HG03097 (cell line): Measurements from ENCODE around the gene FNIP2.
"Not testable (repeated sequence)": the region's sequence is repeated elsewhere in the genome, so short reads cannot be mapped to it uniquely, and the experiment has no call there.

Experiments used
- ATAC-seq: cut with Tn5 transposase; IDR thresholded peaks from one replicate; pipeline ENCODE4 v1.9.1; 2021; ENCODE audit not compliant: unreplicated experiment, low FRiP score

The FNIP2 gene

DNA sequence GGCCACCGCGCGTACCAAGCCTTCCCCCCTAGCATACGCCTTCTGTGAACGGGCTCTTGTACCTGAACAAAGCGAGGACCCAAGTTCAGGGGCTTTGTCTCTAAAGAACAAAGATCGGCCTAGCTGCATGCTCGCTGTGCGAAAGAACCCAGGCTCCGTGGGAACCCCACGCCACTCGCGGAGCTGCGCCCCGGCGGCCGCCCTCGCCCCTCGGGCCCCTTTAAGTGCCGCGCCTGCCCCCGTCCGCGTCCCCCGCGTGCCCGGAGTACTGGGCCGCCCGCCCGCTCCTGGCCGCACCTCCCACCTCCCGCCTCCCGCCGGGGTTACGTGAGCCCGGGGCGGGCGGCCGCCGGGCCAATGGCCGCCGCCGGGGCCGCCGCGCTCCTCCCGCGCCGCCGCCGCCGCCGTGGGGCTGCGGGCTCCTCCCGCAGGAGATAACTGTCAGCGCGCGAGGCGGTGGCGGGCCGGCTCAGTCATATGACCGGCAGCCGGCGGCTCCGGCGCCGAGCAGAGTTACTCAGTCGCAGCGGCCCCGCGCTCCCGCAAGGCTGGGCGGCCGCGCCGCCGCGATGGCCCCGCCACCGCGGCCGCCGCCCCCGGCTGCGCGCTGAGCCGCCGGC, at the start of gene FNIP2:
FNIP2 (plus strand) TSS at position 472 of the 620 bp plus-strand sequence. CDS start 187 bp downstream, outside the sequence.
- ATAC-seq = peak; percentile 77

DNA sequence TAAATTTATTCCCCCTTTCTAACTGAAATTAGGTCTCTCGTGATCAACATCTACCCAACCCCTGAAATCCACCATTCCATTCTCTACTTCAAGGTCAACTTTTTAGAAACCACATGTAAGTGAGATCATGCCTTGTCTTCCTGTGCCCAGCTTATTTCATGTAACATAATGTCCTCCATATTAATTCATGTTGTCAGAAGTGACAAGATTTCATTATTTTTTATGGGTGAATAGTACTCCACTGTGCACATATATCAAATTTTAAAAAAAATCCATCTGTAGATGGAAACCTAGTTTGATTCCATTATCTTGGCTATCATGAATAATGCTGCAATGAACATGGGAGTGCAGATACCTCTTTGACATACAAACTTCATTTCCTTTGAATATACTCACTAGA, 47.1 kb upstream of the FNIP2 start:
- ATAC-seq = no peak

DNA sequence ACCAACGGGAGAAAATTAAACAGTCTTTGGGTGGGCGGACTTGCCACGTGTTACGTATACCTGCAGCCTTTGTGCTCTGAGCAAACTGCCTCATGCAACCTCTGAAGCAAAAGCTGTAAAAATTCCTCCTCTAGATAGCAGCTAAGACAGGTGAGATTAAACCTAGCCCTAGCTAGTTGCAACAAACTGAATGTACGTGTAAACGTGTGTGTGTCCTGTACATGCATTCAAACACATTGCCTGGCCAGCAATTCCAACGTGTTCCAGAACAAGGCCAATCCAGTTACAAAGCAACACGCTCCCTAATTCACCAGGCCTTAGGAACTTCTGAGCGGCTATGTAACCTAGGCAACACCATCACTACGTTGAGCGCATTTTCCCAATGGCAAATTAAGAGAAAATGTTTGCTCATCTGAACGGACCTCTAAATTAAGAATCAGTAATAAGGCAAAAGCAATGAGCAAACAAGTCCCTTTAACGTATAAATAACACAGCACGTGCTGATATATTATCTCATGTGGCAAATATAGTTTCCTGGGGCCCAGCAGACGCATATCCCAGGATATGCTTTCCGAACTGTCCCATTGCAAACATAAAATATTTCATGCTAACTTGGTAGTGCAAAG, 46.4 kb upstream of the FNIP2 start:
- peak; percentile 1 for ATAC-seq

DNA sequence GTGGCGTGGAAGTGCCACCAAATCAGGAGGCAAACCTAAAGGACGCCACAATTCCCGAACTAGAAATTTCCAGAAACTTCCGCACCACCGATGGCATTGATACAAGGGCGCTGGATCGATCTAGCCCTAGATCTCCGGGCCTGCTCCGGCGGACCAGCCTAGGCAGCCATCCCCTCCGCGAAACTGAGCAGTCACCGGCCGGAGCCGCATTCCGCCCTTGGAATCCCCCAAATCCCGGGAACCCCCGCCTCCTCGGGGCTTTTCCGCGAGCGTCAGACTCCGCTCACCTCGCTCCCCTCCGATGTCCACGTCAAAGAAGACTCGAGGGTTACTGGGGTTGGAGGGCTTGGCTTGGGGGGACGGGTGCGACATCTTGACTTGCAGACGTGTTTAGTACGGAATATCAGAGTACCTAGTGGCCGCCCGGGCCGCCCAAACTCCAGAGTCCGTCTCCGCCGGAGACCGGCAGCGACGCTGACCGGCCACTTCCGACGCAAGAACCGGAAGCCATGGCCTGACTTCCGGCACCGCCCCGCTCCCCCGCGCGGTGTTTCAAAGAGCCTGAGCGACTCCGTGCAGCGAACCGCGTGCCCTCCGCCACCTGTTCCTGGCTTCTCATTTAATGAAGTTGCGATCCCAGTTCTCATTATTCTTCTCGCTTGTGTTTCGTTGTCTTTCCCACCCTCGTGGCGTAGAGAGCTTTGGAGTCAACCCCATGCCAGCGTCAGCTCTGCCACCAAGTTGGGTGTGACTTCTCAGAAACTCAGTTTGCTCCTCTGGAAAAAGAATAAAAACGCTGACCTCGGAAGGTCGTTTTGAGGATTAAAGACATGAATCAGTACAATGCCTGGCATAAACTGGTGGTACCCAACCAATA, 45.7 kb upstream of the FNIP2 start, which contains the start of gene PPID:
PPID (minus strand) TSS at position 480 of the 877 bp plus-strand sequence; CDS start at position 372, 108 bp downstream.
- peak; percentile 97 for ATAC-seq

DNA sequence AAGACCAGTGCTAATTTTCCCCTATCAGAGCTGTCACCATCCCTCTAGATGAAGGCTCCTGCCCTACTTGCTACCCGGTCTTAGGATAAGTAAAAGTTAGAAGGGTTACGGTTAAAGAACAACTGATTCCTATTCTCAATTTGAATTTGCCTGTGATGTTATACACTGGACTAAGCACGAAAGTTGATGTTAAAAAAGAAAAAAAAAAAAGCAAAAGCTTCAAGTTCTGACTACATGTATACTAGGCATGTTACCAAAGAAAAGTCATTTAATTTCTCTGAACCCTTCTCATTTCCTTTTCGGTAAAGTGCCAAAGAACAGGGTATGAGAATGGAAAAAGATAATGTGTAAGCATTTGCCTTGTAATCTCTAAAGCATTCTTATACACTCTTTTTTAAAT, 44.2 kb upstream of the FNIP2 start:
- no peak for ATAC-seq

DNA sequence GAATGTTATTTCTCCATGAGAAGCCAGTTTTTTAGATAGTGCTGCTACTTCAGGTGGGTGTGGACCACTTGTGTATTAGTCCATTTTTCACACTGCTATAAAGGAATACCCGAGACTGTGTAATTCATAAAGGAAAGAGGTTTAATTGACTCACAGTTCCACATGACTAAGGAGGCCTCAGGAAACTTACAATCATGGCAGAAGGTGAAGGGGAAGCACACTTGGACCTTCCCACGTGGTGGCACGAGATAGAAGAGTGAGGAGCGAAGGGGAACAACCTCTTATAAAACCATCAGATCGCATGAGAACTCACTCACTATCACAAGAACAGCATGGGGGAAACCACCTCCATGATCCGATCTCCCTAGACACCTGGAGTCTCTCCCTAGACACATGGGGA, 42.2 kb upstream of the FNIP2 start:
- ATAC-seq = no peak

DNA sequence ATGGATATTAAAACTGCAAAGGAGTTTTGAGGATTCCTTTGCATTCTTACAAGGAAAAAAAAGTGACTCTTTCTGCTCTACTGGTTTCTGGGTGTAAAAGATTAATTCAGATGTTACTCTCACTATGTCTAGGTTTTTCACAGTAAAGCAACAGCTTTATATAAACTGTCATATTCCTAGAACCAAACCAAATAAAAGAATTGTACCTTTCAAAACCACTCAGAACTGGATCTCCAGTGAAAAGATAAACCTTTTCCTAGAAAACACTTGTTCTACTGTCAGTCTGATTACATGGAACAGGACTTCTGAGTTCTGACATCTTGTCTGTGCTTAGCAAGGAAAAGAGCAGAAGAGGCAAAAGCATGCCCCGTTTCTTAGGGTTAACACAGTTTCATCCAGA, 40.6 kb upstream of the FNIP2 start:
- ATAC-seq = no peak

DNA sequence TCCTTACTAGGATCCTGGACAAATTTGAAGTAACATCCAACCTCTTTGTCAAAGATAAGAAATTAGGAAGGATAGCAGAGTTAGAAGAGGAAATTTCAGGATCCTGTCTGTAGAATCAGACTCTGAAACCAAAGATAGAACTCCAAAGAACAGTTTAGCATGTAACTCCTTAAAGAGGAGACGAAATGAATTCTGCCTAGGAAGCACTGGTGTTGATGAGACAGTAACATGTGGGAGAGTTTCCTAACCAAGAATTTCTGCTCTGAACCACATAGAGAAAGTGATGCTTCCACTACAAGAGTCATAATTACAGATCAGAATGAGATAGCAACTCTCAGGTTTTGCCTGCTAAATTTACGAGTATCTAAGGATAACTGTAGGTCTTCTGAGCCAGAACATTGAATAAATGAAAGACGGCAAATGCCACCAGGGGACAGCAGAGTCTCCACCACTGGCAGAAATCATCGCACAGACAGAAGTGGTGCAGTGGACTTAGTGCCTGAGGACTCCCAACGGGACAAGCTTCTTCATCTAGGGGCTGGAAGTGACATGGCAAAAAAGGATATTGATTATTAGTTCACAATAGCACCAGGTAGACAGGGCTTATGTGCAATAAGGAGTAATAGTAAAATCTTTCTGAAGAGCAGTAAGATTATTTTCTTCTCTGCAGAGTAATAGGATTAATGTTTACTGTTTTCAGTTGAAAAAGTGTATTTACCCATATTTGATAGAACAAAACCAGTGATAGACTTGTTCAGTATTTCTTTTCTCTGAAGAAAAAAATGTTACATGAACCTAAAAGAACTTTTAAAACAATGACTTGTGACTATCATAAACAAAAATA, 38.9 kb upstream of the FNIP2 start:
- peak; percentile 64 for ATAC-seq

DNA sequence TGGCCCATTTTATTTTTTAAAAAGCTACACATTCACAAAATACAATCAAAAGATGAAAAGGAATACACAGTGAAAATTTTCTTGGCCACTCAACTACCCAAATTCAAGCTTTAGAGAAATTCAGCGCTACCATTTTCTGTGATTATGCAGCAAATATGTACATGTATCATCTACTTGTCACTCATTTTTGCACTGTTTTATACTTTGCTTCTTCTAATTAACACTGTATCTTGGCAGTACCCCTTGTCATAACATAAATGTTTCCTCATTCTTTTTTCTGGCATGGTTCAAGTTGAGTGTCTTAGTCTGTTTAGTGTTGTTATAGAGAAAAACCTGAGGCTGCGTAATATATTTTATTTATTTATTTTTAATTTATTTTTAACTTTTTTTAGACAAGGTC, 30.0 kb upstream of the FNIP2 start:
- ATAC-seq = no peak

DNA sequence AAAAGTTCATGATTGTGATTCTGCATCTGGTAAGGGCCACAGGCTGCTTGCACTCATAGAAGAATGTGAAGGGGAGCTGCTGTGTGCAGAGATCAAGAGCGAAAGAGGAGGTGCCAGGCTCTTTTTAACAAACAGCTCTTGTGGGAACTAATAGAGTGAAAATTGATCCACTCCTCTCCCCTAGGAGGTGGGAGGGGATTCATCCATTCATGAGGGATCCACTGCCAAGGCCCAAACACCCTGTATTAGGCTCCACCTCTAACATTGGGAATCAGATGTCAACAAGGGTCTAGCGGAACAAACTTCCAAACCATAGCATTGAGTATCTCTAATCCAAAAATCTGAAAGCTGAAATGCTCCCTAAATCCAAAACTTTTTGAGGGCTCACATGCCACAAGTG, 29.2 kb upstream of the FNIP2 start:
- no peak for ATAC-seq

DNA sequence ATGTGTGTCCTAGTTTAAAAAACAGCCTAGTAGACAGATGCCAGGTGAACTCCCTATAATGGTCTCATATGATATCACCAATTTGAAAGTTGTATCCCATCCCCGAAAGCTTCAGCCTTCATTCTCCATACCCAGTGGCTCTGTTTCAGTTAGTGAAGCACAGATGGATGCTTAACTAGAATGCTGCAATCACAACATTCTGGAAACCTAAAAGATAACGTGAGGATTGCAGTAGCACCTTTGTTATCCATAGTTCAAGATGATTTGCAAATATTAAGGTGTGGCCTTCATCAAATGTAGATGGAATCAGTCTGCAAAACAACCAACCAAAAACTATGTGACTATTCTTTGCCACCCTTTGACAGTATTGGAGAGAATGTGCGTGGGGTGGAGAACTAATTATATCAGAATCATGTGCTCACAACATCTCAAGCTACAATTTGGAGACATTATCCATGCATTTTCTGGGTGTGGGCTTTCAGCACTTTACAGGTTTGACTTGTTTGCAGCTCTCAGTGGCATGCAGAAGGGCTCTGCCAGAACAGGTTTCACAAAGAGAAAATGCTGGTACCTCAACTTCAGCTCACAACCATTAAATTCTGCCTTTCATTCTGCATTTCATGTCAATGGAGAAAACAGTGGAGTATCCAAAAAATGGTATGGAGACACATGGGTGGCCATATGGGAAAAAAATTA, 27.4 kb upstream of the FNIP2 start:
- no peak for ATAC-seq

DNA sequence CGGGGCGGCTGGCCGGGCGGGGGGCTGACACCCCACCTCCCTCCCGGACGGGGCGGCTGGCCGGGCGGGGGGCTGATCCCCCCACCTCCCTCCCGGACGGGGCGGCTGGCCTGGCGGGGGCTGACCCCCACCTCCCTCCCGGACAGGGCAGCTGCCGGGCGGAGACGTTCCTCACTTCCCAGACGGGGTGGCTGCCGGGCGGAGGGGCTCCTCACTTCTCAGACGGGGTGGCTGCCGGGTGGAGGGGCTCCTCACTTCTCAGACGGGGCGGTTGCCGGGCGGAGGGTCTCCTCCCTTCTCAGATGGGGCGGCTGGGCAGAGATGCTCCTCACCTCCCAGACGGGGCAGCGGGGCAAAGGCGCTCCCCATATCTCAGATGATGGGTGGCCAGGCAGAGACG, 22.3 kb upstream of the FNIP2 start:
- not testable (repeated sequence) for ATAC-seq

DNA sequence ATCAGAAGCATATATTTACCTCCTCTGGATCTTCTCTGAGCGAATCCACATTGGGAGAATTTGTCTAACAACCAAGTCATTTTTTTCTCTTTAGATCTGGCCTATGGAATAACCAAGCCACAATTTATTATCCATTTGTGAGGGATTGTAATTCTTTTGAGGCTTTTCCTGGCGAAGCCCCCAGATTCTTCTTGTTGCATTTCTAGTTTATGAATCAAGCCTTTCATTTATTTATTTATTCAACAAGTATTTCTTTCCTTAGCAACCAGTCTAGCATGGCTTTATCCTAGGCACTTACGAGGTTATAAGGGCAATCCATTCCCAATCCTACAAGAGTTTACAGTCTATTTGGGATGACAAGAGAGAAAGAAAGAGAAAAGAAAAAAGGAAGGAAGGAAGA, 18.4 kb upstream of the FNIP2 start:
- ATAC-seq = no peak

DNA sequence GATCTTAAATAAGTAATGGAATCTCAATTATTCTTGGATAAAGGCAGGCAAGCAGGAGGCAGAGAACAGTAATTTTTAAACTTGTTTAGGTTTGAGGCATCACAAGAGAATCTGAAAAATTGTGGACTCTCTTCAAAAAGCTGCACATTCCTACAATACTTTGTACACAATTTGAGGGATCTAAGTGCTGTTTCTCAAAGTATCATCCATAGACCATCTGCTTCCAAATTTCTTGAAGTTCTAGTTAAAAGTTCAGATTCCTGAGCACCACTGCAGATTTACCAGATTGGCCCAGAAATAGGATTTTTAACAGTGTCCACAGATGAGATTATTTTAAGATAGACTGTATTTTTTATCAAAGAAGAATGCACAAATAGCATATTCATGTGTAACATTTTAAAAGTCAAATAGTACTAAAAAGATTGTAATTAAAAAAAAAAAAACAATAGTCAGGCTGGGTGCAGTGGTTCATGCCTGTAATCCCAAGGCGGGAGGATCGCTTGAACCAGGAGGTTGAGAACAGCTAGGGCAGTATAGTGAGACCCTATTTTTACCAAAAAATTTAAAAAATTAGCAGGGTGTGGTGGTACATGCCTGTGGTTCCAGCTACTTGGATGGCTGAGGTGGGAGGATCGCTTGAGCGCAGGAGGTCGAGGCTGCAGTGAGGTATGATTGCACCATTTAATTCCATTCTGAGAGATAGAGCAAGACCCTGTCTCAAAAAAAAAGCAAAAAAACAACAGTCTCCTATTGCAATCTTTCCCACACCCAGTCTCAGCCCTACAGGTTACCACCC, 14.2 kb upstream of the FNIP2 start:
- no peak for ATAC-seq

DNA sequence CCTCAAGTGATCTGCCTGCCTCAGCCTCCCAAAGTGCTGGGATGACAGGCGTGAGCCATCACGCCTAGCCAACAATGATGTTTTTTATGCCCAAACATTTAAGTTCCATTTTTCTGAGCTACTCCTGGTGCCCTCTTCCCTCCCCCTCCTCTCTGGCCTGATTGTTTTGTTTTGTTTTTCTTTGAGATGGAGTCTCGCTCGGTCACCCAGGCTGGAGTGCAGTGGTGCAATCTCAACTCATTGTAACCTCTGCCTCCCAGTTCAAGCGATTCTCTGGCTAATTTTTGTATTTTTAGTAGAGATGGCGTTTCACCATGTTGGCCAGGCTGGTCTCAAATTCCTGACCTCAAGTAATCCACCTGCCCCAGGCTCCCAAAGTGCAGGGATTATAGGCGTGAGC, 13.0 kb upstream of the FNIP2 start:
- not testable (repeated sequence) for ATAC-seq

DNA sequence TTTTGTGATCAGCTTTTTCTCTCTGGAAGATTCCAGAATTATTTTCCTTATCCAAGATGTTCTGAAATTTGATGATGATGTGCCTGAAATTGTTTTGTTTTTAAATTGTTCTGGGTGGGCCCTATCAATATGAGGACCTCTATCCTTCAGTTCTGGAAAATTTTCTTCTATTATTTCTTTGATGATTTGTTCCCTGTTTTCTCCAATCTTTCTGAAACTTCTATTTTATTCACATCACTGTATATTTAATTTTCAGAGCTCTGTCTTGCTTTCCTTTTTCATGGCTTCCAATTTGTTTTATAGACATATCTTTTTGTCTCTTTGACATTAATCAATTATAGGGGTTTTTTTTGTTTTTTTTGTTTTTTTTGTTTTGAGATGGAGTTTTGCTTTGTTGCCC, 12.2 kb upstream of the FNIP2 start:
- ATAC-seq = no peak

DNA sequence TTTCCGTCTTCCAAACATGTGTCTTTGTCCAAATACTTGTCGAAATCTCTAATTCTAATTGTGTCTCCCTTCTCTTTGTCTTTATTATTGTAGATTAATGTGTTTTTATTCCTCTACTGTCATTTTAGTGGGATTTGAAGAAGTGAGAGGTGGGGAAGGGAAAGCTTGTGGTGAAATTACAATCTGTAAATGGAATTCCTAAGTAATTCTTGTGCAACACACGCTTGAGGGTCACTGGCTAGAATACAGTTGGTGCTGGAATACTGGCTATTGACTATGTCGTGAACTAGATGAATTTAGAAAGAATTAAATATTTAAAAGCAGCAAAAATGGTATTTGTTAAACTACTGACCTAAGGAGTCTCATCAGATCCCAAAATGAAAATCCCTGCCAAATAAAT, 10.7 kb upstream of the FNIP2 start:
- no peak for ATAC-seq

DNA sequence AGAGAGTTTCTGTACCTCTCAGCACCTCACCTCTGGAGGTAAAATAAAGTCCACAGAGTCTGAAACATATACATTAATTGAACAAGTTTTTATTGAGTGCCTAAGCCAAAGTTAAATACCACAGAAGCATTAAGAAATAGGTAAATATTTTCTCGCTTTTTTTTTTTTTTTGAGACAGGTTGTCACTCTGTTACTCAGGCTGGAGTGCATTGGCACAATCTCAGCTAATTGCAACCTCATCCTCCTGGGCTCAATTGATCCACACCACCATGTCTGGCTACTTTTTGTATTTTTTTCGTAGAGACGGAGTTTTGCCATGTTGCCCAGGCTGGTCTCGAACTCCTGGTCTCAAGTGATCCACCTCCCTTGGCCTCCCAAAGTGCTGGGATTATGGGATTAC, 10.1 kb upstream of the FNIP2 start:
- ATAC-seq = no peak

DNA sequence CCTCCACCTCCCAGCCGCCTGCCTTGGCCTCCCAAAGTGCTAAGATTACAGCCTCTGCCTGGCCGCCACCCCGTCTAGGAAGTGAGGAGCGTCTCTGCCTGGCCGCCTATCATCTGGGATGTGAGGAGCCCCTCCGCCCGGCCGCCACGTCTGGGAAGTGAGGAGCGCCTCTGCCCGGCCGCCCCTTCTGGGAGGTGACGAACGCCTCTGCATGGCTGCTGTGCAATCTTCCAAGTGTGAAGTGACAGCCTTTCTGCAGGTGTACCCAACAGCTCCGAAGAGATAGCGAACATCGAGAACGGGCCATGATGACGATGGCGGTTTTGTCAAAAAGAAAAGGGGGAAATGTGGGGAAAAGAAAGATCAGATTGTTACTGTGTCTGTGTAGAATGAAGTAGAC, 9.3 kb upstream of the FNIP2 start:
- not testable (repeated sequence) for ATAC-seq
